T47D (cell line): ENCODE results near the gene GAS2.
A peak's percentile ranks its signal among the peaks of the same experiment; 100 is the strongest.

Source experiments
- DNase-seq, 2 experiments: peaks; one replicate each; pipeline versions ENCODE4 v3.0.0 to v3.0.0-alpha.2; 2011 to 2012; ENCODE audit warnings: low read depth in 1 of 2, low spot score in 1 of 2
- JUND ChIP-seq: IDR thresholded peaks from 2 replicates; pipeline ENCODE4 v1.6.1; 2012; ENCODE audit warnings: low read depth
- in situ Hi-C: cut with HindIII; loops from 2 replicates; pipeline ENCODE4 v1.10.0; 2016; ENCODE audit warnings: low sequenced_read_pairs, low pct_unique_long_range_greater_than_20kb

GAS2 gene

DNA sequence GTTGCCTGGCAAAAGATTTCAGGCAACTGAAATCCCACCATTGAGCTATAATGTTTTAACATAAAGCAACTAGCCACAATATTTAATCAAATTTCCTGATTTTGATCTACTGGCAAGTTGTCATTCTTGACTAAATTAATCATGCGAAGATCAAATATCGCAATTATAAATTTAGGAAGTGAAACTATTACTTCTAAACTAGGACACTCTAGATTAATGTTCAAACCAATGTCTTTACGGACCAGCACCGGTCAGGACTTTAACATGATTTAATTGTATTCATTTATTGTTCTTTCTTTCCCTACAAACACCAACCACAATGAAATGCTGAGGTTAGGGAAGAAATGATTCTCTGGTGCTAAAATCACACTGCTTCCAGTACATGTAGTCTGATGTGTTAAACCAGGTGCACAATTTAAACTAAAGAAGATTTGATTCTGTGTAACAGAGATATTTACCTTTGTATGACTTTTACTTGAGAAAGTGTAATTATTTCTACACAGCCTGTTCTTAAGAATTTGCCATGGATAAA is 14.9 kb downstream of the GAS2 start:
- in situ Hi-C loops, result no loop called here
- TF ChIP-seq JUND, result no peak
- no peak for DNase-seq

DNA sequence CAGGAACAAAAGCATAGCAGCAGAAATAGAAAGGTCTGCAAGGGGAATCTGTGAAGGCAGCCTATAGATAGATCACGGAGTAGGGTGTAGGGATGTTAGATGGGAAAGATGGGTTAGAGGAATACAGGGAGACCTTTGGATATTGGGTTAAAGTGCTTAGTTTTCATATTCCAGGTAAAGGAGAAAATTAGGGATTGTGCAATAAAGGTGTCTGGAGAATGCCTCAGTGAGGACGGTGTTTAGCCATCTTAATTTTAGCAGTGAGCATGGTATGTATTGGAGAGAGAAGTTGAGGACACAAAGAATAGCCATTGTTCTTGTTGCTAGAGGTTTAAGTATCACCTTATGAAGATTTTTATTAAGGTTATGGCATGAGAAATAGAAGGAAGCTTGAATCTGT is 17.7 kb downstream of the GAS2 start:
- in situ Hi-C loops, result no loop called here
- TF ChIP-seq JUND, result no peak
- no peak for DNase-seq

DNA sequence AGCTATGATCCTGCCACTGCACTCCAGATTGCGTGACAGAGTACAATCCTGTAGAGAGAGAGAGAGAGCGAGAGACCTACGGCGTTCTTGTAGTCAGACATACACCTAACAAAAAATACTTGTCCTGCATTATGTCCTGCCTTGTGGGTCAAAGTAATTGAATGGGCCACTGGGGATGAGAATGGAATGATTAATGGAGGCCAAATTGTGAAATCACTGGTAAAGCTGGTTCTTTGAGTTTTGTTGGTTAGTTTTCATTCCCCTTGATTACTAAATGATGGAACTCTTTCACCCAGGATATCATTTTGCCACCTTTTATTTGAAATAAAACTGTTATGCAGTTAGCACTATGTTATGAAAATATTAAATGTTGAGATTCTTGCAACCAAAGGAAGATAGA is 18.7 kb downstream of the GAS2 start:
- in situ Hi-C loops, result no loop called here
- no peak for TF ChIP-seq JUND
- DNase-seq, result peak in 1 of 2 experiments; percentile 36

DNA sequence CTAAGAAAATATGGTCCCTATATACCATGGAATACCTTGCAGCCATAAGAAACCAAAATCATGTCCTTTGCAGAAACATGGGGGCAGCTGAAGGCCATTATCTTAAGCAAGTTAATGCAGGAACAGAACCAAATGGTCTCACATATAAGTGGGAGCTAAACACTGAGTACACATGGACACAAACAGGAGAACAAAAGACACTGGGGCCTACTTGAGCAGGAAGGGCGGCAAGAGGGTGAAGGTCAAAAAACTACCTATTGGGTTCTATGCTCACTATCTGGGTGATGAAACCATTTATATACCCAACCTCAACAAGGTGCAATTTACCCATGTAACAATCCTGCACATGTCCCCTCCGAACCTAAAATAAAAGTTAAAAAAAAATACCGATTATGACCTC is 22.5 kb downstream of the GAS2 start:
- in situ Hi-C loops, result no loop called here
- TF ChIP-seq JUND, result no peak
- no peak for DNase-seq

DNA sequence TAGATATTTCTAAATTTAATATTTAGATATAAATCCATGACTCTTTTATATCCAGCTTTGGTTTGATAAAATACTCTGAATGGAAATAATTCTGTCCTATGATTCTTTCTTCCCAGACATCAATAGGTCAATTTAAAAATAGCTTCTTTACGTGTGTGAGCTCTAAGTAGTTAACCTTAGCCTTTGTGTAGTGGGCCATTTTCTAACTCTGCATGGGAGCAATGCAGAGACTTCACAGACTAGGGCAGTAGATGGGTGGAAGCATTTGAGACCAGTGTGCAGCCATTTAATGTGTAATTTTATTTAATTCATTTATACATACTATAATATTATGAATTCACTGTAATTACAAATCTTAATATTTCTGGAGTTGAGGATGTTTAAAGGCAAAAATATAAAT is 23.8 kb downstream of the GAS2 start:
- no peak for TF ChIP-seq JUND

DNA sequence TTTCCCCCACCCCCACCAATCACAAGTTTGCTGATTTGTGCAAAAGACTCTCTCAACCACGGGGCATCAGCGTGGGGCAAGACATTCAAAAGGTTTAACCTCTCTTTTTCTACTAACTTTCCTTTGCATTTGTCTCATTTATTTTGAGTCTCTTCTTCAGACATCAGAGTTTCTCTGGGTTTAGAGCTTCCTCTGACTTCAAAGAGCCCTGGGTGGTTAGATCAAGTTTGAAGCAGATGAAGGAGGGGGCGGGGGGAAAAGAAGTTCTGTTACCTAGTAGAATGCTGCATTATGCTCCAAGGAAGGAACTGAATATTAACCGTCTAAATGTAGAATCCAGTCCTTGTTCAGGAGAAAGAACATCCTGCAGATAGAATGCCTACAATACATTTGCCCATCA is 24.5 kb downstream of the GAS2 start:
- in situ Hi-C loops, result no loop called here
- no peak for DNase-seq
- TF ChIP-seq JUND, result no peak

More for the DNA sequence above, 23.8 kb downstream of the GAS2 start:
- no peak for DNase-seq
- in situ Hi-C loops, result no loop called here

DNA sequence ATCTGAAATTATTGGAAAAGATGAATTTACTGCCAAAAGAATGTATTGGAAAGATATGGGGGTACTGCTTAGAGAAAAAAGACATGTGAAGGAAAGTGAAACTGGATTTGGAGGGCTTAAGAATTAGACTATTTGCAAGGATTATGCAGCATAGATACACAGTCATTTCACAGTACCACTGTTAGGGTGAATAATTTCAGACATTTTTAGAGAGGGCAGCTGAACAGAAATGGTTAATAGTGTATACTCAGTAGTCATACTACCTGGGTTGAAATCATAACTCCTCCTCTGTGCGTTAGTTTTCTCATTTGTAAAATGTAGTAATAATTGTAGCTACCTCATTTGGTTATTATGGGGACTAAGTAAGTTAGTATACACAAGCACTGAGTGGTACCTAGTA is 33.0 kb downstream of the GAS2 start:
- no peak for TF ChIP-seq JUND
- in situ Hi-C loops, result no loop called here
- DNase-seq, result no peak

DNA sequence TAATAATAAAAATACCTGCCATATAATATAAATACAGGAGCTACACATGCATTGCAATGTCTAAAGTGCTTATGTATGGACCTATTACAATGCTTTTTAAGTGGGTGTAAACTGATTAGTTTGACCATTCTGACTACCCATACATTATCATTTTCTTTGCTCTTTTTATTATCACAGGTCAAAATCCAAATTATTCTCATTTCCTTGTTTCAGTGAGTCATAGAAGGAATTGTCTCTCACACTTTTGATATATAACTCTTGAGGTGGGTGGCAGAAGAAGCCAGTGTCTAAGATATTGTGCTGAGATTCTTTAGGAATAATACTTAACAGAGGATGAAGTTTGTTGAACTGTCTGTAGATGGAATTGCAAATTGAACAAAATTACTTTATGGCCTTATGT is 35.6 kb downstream of the GAS2 start:
- in situ Hi-C loops, result no loop called here
- TF ChIP-seq JUND, result no peak
- DNase-seq, result no peak

DNA sequence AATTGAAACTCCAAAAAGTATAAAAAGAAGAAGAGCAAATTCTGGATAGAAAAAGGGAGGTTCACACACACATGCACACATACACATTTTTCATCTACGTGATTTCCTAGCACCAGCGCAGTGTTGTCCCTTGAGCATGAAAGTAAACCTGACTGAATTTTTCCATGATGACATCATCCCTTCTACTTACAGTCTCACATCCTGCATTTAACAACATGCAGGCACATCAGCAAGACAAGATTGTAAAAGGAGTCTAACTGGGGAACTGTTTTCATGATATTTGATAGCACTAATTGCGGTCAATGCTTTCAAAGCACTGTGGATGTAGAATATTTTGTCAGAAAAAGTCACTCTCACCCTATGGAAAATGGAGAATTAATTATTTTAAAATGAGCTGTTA is 36.6 kb downstream of the GAS2 start:
- peak; percentile 97 for TF ChIP-seq JUND
- DNase-seq, result peak; percentile 53 to 88

DNA sequence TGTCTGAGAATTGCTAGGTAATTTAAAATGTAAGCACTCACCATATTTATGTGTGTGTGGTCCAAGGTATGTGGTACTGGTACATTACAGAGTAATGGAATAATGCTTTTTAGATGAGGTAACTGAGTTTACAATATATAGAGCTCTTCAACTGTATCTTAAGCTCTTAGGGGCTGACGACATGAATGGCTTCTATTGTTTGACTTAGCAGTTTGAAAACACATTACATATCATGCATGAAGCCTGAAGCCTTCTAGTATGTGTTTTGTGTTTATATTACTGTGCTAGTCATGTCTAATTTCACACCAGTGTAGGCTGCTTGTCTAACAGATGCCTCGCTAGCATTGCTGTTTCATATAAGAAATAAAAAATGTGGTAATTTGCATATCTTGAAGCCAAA is 37.2 kb downstream of the GAS2 start:
- peak in 1 of 2 experiments; percentile 19 for DNase-seq
- TF ChIP-seq JUND, result no peak
- in situ Hi-C loops, result no loop called here

More for the DNA sequence above, 36.6 kb downstream of the GAS2 start:
- in situ Hi-C loops, result no loop called here

DNA sequence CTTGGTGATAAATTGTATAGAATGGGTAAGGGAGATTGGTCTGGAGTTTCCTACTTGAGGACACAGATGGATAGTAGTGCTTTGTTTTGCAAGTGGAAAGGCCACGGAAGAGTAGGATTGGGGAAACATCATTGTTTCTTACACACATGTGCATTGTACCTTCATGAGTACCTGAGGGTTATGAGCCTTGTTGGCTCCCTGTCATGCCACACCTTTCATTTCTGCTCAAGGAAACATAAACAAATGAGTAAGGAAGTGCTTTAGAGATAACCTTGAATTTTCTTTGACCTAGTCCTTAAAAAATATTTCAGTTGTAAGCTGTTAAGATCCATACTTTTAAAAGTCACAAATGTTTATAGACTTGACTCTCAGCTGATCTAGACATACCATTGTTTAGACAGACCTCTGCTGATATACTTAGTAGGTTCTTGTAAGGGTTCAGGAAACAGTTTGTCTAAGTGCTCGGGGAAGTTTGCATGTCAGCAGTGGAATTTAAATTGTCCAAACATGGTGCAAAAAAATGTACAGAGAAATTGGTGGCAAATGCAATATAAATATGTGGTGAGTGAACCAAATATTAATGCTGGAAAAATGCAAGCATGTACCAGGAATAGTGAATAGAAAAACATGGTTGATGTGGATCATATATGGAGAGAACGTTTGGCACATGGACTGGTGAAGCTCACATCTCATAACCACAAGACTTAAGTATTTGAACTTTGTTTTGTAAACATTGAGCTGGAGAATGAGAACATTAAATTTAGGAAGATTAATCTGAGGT is 40.9 kb downstream of the GAS2 start:
- no peak for TF ChIP-seq JUND
- no peak for DNase-seq
- in situ Hi-C loops, result no loop called here

DNA sequence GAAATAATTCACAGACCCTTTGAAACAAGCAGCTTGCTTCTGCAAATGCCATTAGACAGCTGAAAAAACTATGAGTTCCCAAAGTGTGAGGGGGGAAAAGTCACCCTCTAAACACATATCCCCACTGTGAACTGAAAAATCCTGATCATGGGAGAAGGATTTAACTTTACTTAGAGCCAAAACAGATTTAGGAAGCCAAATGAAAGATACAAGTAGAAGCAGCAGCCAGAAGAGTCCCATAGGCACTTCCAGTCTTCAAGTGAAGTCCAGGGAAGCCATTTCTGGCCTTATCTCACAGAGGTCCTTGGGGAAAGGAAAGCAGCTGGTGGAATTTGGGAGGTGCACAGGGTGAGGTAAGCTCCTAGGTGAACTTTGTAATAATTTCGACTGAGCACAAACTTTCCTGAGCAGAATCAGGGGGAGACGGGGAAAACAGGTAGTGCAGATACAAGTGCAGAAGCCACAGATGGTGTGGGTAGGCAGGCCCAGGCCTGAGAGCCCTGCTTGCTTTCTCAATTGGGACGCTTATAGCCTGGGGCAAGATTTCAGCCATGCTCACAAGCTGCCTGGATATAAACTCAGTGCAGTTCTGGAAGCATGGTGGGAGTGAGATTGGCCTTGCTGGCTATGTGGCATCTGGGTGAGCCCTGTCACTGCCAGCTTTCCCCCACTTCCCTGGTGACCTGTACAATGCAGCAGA is 44.8 kb downstream of the GAS2 start:
- in situ Hi-C loops, result no loop called here
- no peak for TF ChIP-seq JUND
- peak in 1 of 2 experiments; percentile 50 for DNase-seq

DNA sequence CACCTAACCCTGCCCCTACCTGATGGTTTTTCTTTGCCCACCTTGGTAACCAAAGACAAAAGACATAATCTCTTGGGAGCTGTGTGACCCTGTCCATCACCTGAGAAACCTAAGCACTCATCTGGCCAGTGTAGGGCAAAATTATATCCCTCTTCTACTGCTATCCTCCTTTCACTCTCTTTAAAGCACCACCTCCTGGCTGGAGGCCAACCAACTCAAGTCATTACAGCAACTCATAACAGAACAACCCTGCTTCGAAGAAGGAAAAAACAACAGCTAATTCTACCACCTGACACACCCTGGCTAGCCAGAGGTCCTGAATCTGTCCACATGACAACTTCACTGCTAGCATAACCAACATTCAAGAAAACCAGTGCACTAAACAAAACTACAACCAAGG is 45.5 kb downstream of the GAS2 start:
- TF ChIP-seq JUND, result no peak
- DNase-seq, result no peak
- in situ Hi-C loops, result no loop called here
